Mucosa of descending colon (tissue), 3 donors: Measurements from ENCODE around the gene SPATS2L. TPM values are rescaled to one million over a fixed set of nuclear protein-coding genes. Genes with fewer than 3 reads are reported as not detected.

ENCODE experiments used
- ATAC-seq: fragments of 200-7000 bp; cut with Tn5 transposase; one replicate; pipeline ENCODE4 v1.9.1; 2020; ENCODE audit warnings: mild to moderate bottlenecking, moderate library complexity
- DNase-seq, 3 donors: peaks; one replicate each; pipeline ENCODE4 v3.0.0-alpha.2; 2020
- H3K36me3 ChIP-seq: fragments of 200-600 bp; one replicate; pipeline ENCODE4 v1.8.0; 2021; ENCODE audit warnings: low read depth, mild to moderate bottlenecking
- H3K4me1 ChIP-seq: fragments of 200-600 bp; one replicate; pipeline ENCODE4 v1.8.0; 2021; ENCODE audit warnings: low read depth, mild to moderate bottlenecking
- H3K4me3 ChIP-seq: fragments of 200-600 bp; one replicate; pipeline ENCODE4 v1.8.0; 2021; ENCODE audit warnings: mild to moderate bottlenecking
- H3K9me3 ChIP-seq: fragments of 200-600 bp; one replicate; pipeline ENCODE4 v1.8.0; 2021; ENCODE audit warnings: mild to moderate bottlenecking
- CTCF ChIP-seq: fragments of 200-600 bp; IDR thresholded peaks from one replicate; pipeline ENCODE4 v1.8.0; 2022; ENCODE audit warnings: antibody characterized with exemption, mild to moderate bottlenecking
- intact Hi-C, 2 donors: fragments of 100-400 bp; cut with DNase I in 1 of 2; cut with micrococcal nuclease in 1 of 2; formaldehyde crosslinking; loops; one replicate each; pipeline versions ENCODE4 v1.11.0 to v1.11.1; 2022; cut with DNase I, micrococcal nuclease
- total RNA-seq, 3 donors: library from RNA; stranded (reverse); fragmentation: NEBNext Ultra II Directional in 2 of 3; extraction: Animal tissue kit (Norgen Biotek cat#: 25700) in 2 of 3; gene quantifications; one replicate each; pipeline versions ENCODE4 v1.2.1 to v1.2.4, GENCODE V29; 2021 to 2023
- donor health status: DM: no; HTN: no; CAD: no; lungs with moderate emphysema.
- donor health status: DM: no; HTN: no; CAD: no.
- donor health status: DM: no; HTN: yes; CAD: no.

The SPATS2L gene
- total RNA-seq, 3 donors from 2014 or later: 160 to 238 (median 232) TPM

GRCh38 chr2:200405599-200406298, 99.3 kb downstream of the SPATS2L start:
- no peaks in the 10 kb centered on the region for H3K9me3 ChIP-seq
- no peaks in the 10 kb centered on the region for H3K36me3 ChIP-seq
- intact Hi-C loops: no loop called here
- DNase-seq (peak in 1 of 3 donors; percentile 53), ATAC-seq (peak; percentile 87)
- no peak for TF ChIP-seq CTCF
- H3K4me3 ChIP-seq: no peak overlapping the region
- peaks cover 47% of the 10 kb centered on the region for H3K4me1 ChIP-seq

GRCh38 chr2:200406379-200406778, 99.9 kb downstream of the SPATS2L start:
- TF ChIP-seq CTCF: no peak
- DNase-seq: peak in 1 of 3 donors; percentile 14
- Histone ChIP-seq H3K4me3 (no peak overlapping the region), H3K4me1 (peaks cover 47% of the 10 kb centered on the region), H3K36me3 (no peaks in the 10 kb centered on the region), H3K9me3 (no peaks in the 10 kb centered on the region)
- intact Hi-C loops: no loop called here
- ATAC-seq: peak; percentile 20

GRCh38 chr2:200408428-200409316, 102.2 kb downstream of the SPATS2L start:
- TF ChIP-seq CTCF: no peak
- peak; percentile 70 for ATAC-seq
- intact Hi-C loops: no loop called here
- Histone ChIP-seq H3K4me1 (peaks cover 47% of the 10 kb centered on the region), H3K4me3 (no peak overlapping the region), H3K9me3 (no peaks in the 10 kb centered on the region), H3K36me3 (no peaks in the 10 kb centered on the region)
- peak; percentile 48 to 66 (median 61) for DNase-seq

- no peak overlapping the region for H3K4me3 ChIP-seq
- intact Hi-C loops: no loop called here
- DNase-seq: no peak
- H3K36me3 ChIP-seq: no peaks in the 10 kb centered on the region
- no peak for ATAC-seq
- H3K4me1 ChIP-seq: peaks cover 23% of the 10 kb centered on the region
- H3K9me3 ChIP-seq: no peaks in the 10 kb centered on the region
- TF ChIP-seq CTCF: no peak
Measured at GRCh38 chr2:200411831-200412230, 105.3 kb downstream of the SPATS2L start.

GRCh38 chr2:200414367-200414766, 107.9 kb downstream of the SPATS2L start:
- H3K36me3 ChIP-seq: no peaks in the 10 kb centered on the region

More at GRCh38 chr2:200414367-200414766, 107.9 kb downstream of the SPATS2L start:
- Histone ChIP-seq H3K4me1 (peaks cover under 1% of the 10 kb centered on the region), H3K4me3 (no peak overlapping the region), H3K9me3 (no peaks in the 10 kb centered on the region)
- no peak for TF ChIP-seq CTCF
- DNase-seq (no peak), ATAC-seq (no peak)
- intact Hi-C loops: no loop called here
